HG03521 (cell line): ENCODE results near the gene MIGA1.

ENCODE experiments used
- ATAC-seq: cut with Tn5 transposase; IDR thresholded peaks from one replicate; pipeline ENCODE4 v1.9.1; 2021; ENCODE audit warnings: mild to moderate bottlenecking, moderate library complexity; ENCODE audit not compliant: unreplicated experiment

MIGA1 gene

GRCh38 chr1:77841574-77841973, 62.1 kb downstream of the MIGA1 start:
- no peak for ATAC-seq

- ATAC-seq: no peak
Measured at GRCh38 chr1:77845951-77846350, 66.5 kb downstream of the MIGA1 start.

GRCh38 chr1:77846966-77847365, 67.5 kb downstream of the MIGA1 start:
- no peak for ATAC-seq

- ATAC-seq: no peak
Measured at GRCh38 chr1:77847621-77848080, 68.2 kb downstream of the MIGA1 start.

GRCh38 chr1:77850082-77850481, 70.6 kb downstream of the MIGA1 start:
- ATAC-seq: no peak

- ATAC-seq: no peak
Measured at GRCh38 chr1:77857552-77857951, 78.1 kb downstream of the MIGA1 start.

- ATAC-seq: no peak
Measured at GRCh38 chr1:77858725-77859124, 79.3 kb downstream of the MIGA1 start.

GRCh38 chr1:77859248-77859647, 79.8 kb downstream of the MIGA1 start:
- no peak for ATAC-seq

GRCh38 chr1:77866296-77866695, 86.8 kb downstream of the MIGA1 start:
- no peak for ATAC-seq

- ATAC-seq: no peak
Measured at GRCh38 chr1:77872645-77873044, 93.2 kb downstream of the MIGA1 start.

GRCh38 chr1:77873461-77873860, 94.0 kb downstream of the MIGA1 start:
- ATAC-seq: no peak

GRCh38 chr1:77874804-77875445, 95.5 kb downstream of the MIGA1 start:
- ATAC-seq: no peak

- ATAC-seq: no peak
Measured at GRCh38 chr1:77876884-77877283, 97.4 kb downstream of the MIGA1 start.

- no peak for ATAC-seq
Measured at GRCh38 chr1:77881061-77881460, 101.6 kb downstream of the MIGA1 start.

- no peak for ATAC-seq
Measured at GRCh38 chr1:77882411-77882810, 103.0 kb downstream of the MIGA1 start.

- ATAC-seq: peak; percentile 21
Measured at GRCh38 chr1:77888081-77888780, 108.8 kb downstream of the MIGA1 start, which contains the start of gene NEXN. TSS of gene NEXN (plus strand) at chr1:77888624. CDS start at chr1:77916107, 27,483 bp downstream.

- peak; percentile 46 for ATAC-seq
Measured at GRCh38 chr1:77888781-77889642, 109.6 kb downstream of the MIGA1 start.

GRCh38 chr1:77889671-77890070, 110.2 kb downstream of the MIGA1 start:
- no peak for ATAC-seq

GRCh38 chr1:77891200-77891599, 111.8 kb downstream of the MIGA1 start:
- no peak for ATAC-seq

- no peak for ATAC-seq
Measured at GRCh38 chr1:77899647-77900320, 120.3 kb downstream of the MIGA1 start.
